Karpas-422 (cell line): Measurements from ENCODE around the gene DDIAS. TPM values are rescaled to one million over a fixed set of nuclear protein-coding genes. Genes with fewer than 3 reads are reported as not detected.
A peak's percentile ranks its signal among the peaks of the same experiment; 100 is the strongest.

Experiments
- DNase-seq: peaks from one replicate; pipeline ENCODE4 v3.0.0-alpha.2; 2015
- H2AFZ ChIP-seq: fragments of 200-600 bp; sonication (generic); 2 replicates; pipeline ENCODE4 v1.6.1; 2014; ENCODE audit warnings: antibody characterized with exemption, low read length, mixed read lengths
- H3K27ac ChIP-seq: fragments of 200-600 bp; sonication (generic); 2 replicates; pipeline ENCODE4 v1.5.1; 2014; ENCODE audit warnings: mild to moderate bottlenecking, low read length, moderate library complexity
- H3K27me3 ChIP-seq: fragments of 200-600 bp; sonication (generic); 2 replicates; pipeline ENCODE4 v1.6.1; 2014; ENCODE audit warnings: low read length, mixed read lengths
- H3K36me3 ChIP-seq: fragments of 200-600 bp; sonication (generic); 2 replicates; pipeline ENCODE4 v1.6.1; 2014; ENCODE audit warnings: low read length, mixed read lengths; ENCODE audit not compliant: insufficient read depth
- H3K4me1 ChIP-seq: fragments of 200-600 bp; sonication (generic); 2 replicates; pipeline ENCODE4 v1.6.1; 2014; ENCODE audit warnings: mild to moderate bottlenecking, low read length, mixed read lengths
- H3K4me2 ChIP-seq: fragments of 200-600 bp; sonication (generic); 2 replicates; pipeline ENCODE4 v1.6.1; 2014; ENCODE audit warnings: low read length, low read depth, mild to moderate bottlenecking; ENCODE audit not compliant: poor library complexity, severe bottlenecking
- H3K4me3 ChIP-seq: fragments of 200-600 bp; sonication (generic); 2 replicates; pipeline ENCODE4 v1.5.1; 2014; ENCODE audit warnings: mild to moderate bottlenecking, antibody characterized with exemption, low read length, mixed read lengths
- H3K79me2 ChIP-seq: fragments of 200-600 bp; sonication (generic); 2 replicates; pipeline ENCODE4 v1.6.1; 2014; ENCODE audit warnings: mild to moderate bottlenecking, low read length, mixed read lengths
- H3K9ac ChIP-seq: fragments of 200-600 bp; sonication (generic); 2 replicates; pipeline ENCODE4 v1.6.0; 2014; ENCODE audit warnings: low read length
- H3K9me2 ChIP-seq: fragments of 200-600 bp; sonication (generic), shearing (Covaris generic); replicated peaks from 2 replicates; pipeline ENCODE4 v1.6.0; 2014; ENCODE audit warnings: mild to moderate bottlenecking, low read length, moderate library complexity; ENCODE audit not compliant: insufficient read depth
- H3K9me3 ChIP-seq: fragments of 300-700, 200-600 bp; sonication (generic); 2 replicates; pipeline ENCODE4 v1.6.1; 2014; ENCODE audit warnings: low read length, mixed read lengths
- H4K20me1 ChIP-seq: fragments of 200-600 bp; sonication (generic); 2 replicates; pipeline ENCODE4 v1.6.1; 2014; ENCODE audit warnings: mild to moderate bottlenecking, antibody characterized with exemption, low read length, low read depth; ENCODE audit not compliant: insufficient read depth
- total RNA-seq: library from RNA; depleted of rRNA; stranded (reverse); fragments of >200 nt; shearing (Covaris generic); gene quantifications from 2 replicates; pipeline ENCODE4 v1.2.3, GENCODE V29; 2014; ENCODE audit warnings: low replicate concordance

DDIAS gene
- total RNA-seq, 1 experiment from 2014 or later: 26.8 TPM

- Histone ChIP-seq H3K36me3 (no peaks in the 10 kb centered on the region), H3K4me2 (peak overlapping the region; percentile 96), H3K9me3 (no peaks in the 10 kb centered on the region), H3K9me2 (no peaks in the 10 kb centered on the region), H3K27me3 (no peaks in the 10 kb centered on the region), H4K20me1 (0 out of 2 replicates have a peak, but pooled peaks cover 3% of the 10 kb centered on the region), H3K79me2 (peaks cover 74% of the 10 kb centered on the region), H2AFZ (0 out of 2 replicates have a peak overlapping the region, but pooled peaks have one; percentile 3), H3K4me3 (peak overlapping the region; percentile 79), H3K4me1 (peaks cover 76% of the 10 kb centered on the region), H3K27ac (peak overlapping the region; percentile 35; the same call in 1 of the 2 replicates), H3K9ac (peak overlapping the region; percentile 75)
- DNase-seq: peak; percentile 71
Observed at GRCh38 chr11:82901922-82902485, 468 bp downstream of the DDIAS start.

GRCh38 chr11:82902880-82903279 lies 1.3 kb downstream of the DDIAS start:
- peaks cover 79% of the 10 kb centered on the region for H3K4me1 ChIP-seq
- no peak overlapping the region for H3K27ac ChIP-seq
- H3K4me2 ChIP-seq: peak overlapping the region; percentile 96
- H3K79me2 ChIP-seq: peaks cover 77% of the 10 kb centered on the region
- H3K9ac ChIP-seq: peak overlapping the region; percentile 75
- 0 out of 2 replicates have a peak, but pooled peaks cover 3% of the 10 kb centered on the region for H4K20me1 ChIP-seq
- no peaks in the 10 kb centered on the region for H3K27me3 ChIP-seq
- H3K9me2 ChIP-seq: no peaks in the 10 kb centered on the region
- no peak overlapping the region for H2AFZ ChIP-seq
- peak overlapping the region; percentile 79 for H3K4me3 ChIP-seq
- H3K9me3 ChIP-seq: no peaks in the 10 kb centered on the region
- no peak for DNase-seq
- H3K36me3 ChIP-seq: no peaks in the 10 kb centered on the region

DNA sequence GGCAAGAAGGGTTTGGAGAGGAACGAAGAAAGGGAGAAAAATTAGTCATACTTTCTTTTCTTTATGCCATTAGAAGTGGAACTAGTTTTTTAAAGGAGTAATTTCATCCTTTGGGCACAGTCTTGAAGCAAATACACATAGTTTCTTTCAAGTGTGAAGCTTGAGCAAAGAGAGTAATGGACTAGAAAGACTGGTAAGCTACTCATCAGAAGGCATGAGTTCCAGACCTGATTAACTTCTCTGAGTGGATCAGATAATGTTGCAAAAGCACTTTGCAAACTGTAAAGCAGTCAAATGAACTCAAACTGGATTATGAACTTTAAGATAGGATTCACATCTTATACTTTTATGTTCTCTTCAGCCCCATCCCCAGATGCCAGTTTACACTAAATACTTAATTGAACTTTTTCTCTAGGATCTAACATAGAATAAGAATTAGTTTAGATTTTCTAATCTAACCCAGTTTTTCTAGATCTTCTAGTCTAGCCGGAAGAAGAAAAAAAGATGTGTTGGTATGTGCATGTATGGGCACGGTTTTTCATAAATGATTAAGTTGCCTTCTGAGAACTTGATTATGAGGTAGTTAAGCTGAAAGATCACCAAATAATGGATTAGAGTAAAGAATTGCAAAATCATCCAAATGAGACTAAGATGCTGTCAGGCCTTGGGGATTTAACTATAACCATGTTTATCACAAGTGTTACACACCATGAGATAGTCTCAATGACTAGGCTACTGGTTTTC lies 2.5 kb downstream of the DDIAS start:
- Histone ChIP-seq H3K9me3 (no peaks in the 10 kb centered on the region), H3K9me2 (no peaks in the 10 kb centered on the region), H4K20me1 (0 out of 2 replicates have a peak, but pooled peaks cover 3% of the 10 kb centered on the region), H3K27ac (peak overlapping the region; percentile 53), H3K4me3 (peak overlapping the region; percentile 79), H3K36me3 (no peaks in the 10 kb centered on the region), H3K79me2 (peaks cover 82% of the 10 kb centered on the region), H3K4me1 (peaks cover 79% of the 10 kb centered on the region), H2AFZ (no peak overlapping the region), H3K4me2 (peak overlapping the region; percentile 96), H3K9ac (peak overlapping the region; percentile 75), H3K27me3 (no peaks in the 10 kb centered on the region)
- no peak for DNase-seq

DNA sequence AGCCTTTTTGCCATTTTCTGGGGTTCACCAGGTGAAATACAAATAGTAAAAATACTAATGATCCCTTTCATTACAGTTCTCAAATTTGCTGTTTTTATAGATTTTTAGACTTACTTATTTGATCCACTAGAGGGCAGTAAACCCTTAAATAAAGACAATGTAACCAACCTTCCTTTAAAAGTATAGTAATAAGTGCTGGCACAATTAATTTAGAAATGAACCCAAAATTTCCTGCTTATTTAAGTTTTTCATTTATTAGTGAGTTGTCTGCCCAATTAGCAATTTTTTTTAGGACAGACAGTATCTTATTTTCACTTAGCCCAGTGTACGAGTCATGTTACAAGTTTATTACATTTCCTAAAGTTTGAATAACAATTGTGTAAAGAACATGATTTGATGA lies 4.7 kb downstream of the DDIAS start:
- Histone ChIP-seq H3K9ac (peak overlapping the region; percentile 56), H3K36me3 (peaks cover 17% of the 10 kb centered on the region), H3K4me1 (peaks cover 68% of the 10 kb centered on the region), H3K4me3 (peak overlapping the region; percentile 52), H4K20me1 (no peaks in the 10 kb centered on the region), H2AFZ (no peak overlapping the region), H3K27ac (peak overlapping the region; percentile 79), H3K4me2 (peak overlapping the region; percentile 77), H3K27me3 (no peaks in the 10 kb centered on the region), H3K9me2 (no peaks in the 10 kb centered on the region), H3K9me3 (no peaks in the 10 kb centered on the region; the same call in 1 of the 2 replicates), H3K79me2 (peaks cover 95% of the 10 kb centered on the region)
- DNase-seq: peak; percentile 89

- Histone ChIP-seq H3K27ac (peak overlapping the region; percentile 79), H3K36me3 (peaks cover 24% of the 10 kb centered on the region), H2AFZ (no peak overlapping the region), H3K79me2 (peaks cover 99% of the 10 kb centered on the region), H3K9me3 (peaks cover 7% of the 10 kb centered on the region), H3K27me3 (no peaks in the 10 kb centered on the region), H4K20me1 (no peaks in the 10 kb centered on the region), H3K4me1 (peaks cover 68% of the 10 kb centered on the region), H3K4me2 (peak overlapping the region; percentile 77), H3K9ac (peak overlapping the region; percentile 56), H3K4me3 (peak overlapping the region; percentile 52), H3K9me2 (no peaks in the 10 kb centered on the region)
- no peak for DNase-seq
Observed at GRCh38 chr11:82906931-82907330, 5.4 kb downstream of the DDIAS start.

GRCh38 chr11:82907371-82907770 lies 5.8 kb downstream of the DDIAS start:
- peaks cover 67% of the 10 kb centered on the region for H3K4me1 ChIP-seq
- H3K79me2 ChIP-seq: peaks cover 99% of the 10 kb centered on the region
- no peak for DNase-seq
- H3K27me3 ChIP-seq: no peaks in the 10 kb centered on the region
- H3K9me3 ChIP-seq: peaks cover 7% of the 10 kb centered on the region
- H4K20me1 ChIP-seq: no peaks in the 10 kb centered on the region
- no peak overlapping the region for H3K9ac ChIP-seq
- H2AFZ ChIP-seq: no peak overlapping the region
- H3K4me3 ChIP-seq: no peak overlapping the region
- peak overlapping the region; percentile 77 for H3K4me2 ChIP-seq
- H3K27ac ChIP-seq: peak overlapping the region; percentile 79
- peaks cover 28% of the 10 kb centered on the region for H3K36me3 ChIP-seq
- H3K9me2 ChIP-seq: no peaks in the 10 kb centered on the region

- H3K36me3 ChIP-seq: peaks cover 37% of the 10 kb centered on the region
- H3K79me2 ChIP-seq: peaks cover 99% of the 10 kb centered on the region
- peak overlapping the region; percentile 20 for H3K4me2 ChIP-seq
- H4K20me1 ChIP-seq: no peaks in the 10 kb centered on the region
- H3K27me3 ChIP-seq: no peaks in the 10 kb centered on the region
- H3K27ac ChIP-seq: peak overlapping the region; percentile 79
- no peak overlapping the region for H2AFZ ChIP-seq
- peaks cover 58% of the 10 kb centered on the region for H3K4me1 ChIP-seq
- H3K9ac ChIP-seq: peak overlapping the region; percentile 31
- DNase-seq: no peak
- no peaks in the 10 kb centered on the region for H3K9me2 ChIP-seq
- H3K4me3 ChIP-seq: no peak overlapping the region; the same call in 1 of the 2 replicates
- H3K9me3 ChIP-seq: peaks cover 7% of the 10 kb centered on the region
Observed at GRCh38 chr11:82908311-82908710, 6.8 kb downstream of the DDIAS start.

DNA sequence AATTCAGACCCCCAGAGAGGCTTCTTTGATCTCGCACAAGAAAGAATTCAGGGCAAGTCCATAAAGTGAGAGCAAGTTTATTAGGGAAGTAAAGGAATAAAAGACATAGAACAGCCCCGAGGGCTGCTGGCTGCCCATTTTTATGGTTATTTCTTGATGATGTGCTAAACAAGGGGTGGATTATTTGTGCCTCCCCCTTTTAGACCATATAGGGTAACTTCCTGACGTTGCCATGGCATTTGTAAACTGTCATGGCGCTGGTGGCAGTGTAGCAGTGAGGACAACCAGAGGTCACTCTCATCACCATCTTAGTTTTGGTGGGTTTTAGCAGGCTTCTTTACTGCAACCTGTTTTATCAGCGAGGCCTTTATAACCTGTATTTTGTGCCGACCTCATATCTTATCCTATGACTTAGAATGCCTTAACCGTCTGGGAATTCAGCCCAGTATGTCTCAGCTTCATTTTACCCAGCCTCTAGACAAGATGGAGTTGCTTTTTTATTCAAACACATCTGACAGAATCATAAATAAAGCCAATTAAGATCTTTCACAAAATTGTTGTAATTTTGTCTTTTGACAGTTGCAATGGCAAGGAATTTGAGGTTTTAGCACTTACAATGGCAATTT lies 7.6 kb downstream of the DDIAS start:
- H3K9me3 ChIP-seq: peaks cover 7% of the 10 kb centered on the region
- H3K79me2 ChIP-seq: peaks cover 94% of the 10 kb centered on the region
- no peaks in the 10 kb centered on the region for H3K27me3 ChIP-seq
- no peaks in the 10 kb centered on the region for H4K20me1 ChIP-seq
- peak overlapping the region; percentile 20 for H3K4me2 ChIP-seq
- DNase-seq: no peak
- peaks cover 45% of the 10 kb centered on the region for H3K36me3 ChIP-seq
- H3K4me1 ChIP-seq: peaks cover 50% of the 10 kb centered on the region
- H3K9ac ChIP-seq: peak overlapping the region; percentile 31; the same call in 1 of the 2 replicates
- no peaks in the 10 kb centered on the region for H3K9me2 ChIP-seq
- peak overlapping the region; percentile 79 for H3K27ac ChIP-seq
- no peak overlapping the region for H2AFZ ChIP-seq
- no peak overlapping the region for H3K4me3 ChIP-seq
